Germinal center (tissue), 1 donor: ENCODE data around the gene FLT3.
A peak's percentile ranks its signal among the peaks of the same experiment; 100 is the strongest.

Experiments
- DNase-seq: peaks from one replicate; pipeline ENCODE4 v3.0.0; 2012; ENCODE audit warnings: mixed read lengths, low spot score

Gene FLT3

DNA sequence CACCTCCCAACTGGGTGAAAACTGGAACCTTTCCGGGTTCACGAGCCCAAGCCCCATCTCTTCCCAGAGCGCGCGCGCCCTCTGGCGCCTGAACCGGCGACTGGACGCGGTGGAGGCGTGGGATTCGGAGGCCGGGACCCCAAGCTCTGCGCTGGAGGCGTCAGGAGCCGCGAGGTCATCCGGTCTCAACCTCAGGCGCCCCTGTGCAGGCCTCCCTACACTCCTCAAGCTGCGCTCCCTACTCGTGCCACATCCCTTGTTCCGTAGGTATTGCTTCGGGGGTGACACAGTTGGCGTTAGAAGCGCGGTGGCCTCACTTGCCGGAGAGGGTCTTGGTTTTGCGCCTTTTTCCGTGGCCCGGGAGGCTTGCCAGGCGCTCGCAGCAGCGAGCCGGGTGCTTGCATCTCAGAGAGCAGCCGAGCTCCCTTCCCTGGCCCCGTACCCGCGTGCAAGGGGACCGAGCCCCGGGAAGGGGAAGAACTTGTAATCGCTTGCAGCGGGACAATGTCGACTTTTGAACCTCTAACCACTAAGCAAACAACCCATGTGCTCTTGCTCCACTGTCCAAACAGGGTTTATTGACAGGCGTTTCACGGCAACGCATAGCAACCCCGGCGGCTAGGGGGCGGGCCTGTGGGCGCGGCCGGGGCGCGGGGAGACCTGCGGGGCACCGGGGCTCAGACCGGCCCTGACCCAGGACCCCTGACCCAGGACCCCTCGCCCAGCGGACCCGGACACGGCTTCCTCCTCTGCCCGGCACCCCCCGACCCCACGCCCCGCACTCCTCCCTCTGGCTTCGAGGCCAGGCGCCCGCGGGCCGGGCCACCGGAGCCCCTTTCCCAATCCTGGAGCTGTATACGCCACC is 139.8 kb downstream of the FLT3 start:
- DNase-seq, result no peak

DNA sequence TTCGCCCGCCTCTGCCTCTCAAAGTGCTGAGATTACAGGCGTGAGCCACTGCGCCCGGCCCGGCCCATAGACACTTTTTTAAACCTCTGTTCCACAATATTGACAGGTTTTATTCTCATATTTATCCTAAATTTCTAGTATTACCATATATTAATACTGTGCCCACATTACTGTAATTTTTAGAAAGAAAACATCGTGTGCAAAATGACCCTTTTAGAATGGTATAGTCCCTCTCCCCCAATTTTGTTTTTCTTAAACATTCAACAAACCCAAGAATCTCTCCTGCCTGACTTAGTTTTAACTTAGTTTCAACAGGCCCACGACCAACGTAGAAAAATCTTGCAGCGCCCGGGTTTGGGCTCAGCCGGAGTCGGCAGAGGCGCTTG is 140.4 kb downstream of the FLT3 start:
- DNase-seq, result no peak

DNA sequence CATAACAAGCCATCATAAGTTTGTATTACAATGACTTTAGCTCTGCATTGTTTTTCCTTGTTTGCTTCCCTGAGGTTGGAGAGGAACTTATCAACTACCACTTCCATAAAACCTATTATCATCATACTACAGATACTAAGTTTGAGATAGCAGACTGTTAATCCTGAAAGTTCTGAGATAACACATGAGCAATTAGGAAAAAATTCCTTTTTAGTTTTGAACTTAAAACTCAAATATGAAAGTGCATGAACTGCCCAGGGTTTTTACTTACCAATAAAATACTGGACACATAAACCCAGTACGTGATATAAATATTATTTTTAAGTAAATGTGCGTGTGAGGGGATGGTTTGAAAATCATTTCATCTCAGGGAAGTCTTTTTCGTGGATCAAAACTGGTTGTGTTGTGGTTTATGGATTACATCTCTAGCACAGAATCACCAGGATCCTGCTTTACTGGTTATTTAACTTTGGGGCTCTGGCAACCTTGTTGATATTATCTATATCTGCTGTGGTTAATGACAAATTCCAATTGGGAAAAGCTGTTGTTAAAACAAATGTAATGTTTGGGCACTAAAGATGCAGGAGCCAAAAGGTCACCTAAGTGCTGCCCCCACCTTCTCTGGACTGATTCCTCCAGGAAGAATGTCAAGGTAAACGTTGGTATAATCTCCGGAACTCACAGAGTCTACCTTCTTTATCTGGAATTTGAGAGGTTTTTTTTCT is 143.6 kb downstream of the FLT3 start:
- DNase-seq, result no peak

DNA sequence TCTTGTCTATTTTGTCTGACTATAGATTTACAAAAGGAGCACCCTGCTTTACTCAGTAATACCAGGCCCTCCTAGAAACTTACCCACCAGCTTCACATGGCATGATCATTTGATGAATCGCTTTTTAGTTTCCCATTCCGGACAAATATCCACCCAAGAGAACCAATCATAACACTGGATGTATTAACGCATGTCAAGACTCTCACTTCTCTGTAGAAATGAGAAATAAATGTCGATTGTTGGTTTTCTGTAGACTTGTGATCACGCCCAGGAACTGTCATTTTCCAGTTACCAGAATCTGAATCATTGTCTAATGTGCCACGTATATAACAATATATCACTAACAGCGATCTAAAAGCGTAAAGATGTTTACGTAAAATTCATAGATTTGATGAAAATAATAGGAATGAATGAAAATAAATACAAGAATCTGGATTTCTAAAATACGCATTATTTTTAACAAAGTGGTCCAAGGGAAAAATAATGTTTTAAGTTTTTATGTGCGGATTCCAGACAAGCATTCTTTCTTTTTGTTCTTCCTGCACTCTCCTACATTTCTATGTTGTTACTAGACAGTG is 145.3 kb downstream of the FLT3 start:
- no peak for DNase-seq

DNA sequence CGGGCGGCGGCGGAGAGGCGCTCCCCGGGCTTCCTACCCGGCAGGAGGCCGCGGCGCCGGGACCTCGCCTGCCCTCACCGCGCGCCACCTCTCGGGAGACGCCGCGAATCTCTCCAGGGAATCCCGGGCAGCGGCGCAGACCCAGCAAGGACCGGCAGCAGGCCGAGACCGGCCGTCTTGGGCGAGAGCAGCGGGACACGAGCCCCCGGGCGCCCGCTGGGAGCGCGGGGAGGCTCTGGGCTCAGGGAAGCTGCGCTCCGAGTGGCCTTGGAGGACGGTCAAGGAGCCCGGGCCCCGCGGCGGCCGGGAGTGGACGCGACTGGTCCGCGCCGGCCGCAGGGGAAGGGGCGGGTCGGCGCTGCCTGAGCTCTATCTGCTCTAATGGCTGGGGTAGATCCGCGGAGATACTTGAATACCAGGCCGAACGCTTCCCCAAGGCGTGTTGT is 145.9 kb downstream of the FLT3 start:
- no peak for DNase-seq

DNA sequence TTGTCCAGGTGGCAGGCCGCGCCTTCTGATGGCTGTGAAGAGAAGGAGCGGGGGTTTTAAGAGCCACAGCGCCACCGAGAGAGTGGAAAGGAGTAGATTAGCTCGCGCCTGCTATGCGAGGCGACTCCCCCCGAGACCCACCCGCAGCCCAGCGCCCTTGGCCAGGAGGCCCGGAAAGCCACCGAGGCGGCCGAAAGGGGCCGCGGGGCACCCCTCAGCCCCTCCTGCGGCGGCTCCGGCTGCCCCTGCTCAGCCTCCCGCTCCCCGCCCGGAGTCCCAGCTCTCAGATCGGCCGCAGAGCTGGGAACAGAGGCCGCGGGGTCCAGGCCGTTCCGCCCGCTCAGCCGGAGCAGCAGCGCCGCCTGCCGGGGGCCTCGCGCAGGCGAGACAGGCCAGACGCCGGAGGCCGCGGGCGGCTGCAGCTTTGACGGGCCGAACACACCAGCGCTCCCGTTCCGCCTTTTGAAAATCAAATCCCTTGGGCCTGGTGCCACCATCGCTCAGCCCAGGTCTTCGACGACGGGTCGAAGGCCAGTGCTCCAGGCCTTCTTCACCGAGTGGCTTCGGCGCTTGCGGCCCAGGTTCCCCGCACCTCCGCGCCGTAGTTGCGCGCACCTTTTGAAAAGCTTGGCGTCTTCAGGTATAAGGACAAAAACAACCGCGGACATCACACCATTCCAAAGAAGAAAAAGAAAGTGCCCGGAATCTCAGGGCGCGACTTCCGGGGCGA is 146.5 kb downstream of the FLT3 start:
- peak; percentile 85 for DNase-seq
